GM21528 (cell line): ENCODE measurements around the gene AGAP3.

Experiments used
- ATAC-seq: cut with Tn5 transposase; IDR thresholded peaks from one replicate; pipeline ENCODE4 v1.9.1; 2021; ENCODE audit warnings: mild to moderate bottlenecking, moderate library complexity; ENCODE audit not compliant: unreplicated experiment, low FRiP score

The AGAP3 gene

DNA sequence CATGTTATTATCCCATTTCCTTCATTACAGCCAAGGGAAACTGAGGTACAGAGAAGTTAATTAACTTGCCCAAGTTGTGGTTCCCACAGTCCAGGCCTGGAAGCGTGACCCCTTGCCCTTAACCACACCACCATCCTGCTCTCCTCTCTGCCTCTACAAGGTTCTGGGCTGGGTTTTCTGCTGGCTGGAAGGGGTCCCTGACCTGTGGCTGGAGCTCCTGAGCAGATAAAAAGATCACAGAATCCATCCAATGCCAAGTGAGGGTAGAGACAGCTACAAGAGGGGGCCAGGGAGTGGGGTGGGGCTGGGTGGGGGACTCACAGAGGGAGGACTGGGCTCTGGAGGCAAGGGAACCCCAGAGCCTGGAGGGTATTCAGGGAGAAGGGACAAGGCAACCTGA lies 91.0 kb downstream of the AGAP3 start:
- ATAC-seq: no peak

DNA sequence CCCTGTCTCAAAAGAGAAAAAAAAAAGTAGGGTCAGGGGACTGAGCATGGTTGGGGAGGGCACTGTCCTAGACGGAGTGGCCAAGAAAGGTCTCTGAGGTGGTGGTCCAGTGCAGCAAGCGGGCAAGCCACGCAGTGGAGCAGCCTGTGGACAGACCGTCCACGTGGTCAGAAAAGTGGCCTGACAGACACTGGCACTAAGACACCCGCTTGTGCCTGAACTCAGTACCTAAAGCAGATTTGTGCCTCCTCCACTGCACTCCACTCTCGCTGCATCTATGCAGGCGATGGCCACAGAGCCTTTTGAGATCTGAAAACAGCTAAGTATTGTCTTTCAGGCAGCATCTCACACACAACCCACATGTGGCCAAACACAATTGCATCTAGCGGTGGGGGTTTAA lies 92.0 kb downstream of the AGAP3 start:
- no peak for ATAC-seq

DNA sequence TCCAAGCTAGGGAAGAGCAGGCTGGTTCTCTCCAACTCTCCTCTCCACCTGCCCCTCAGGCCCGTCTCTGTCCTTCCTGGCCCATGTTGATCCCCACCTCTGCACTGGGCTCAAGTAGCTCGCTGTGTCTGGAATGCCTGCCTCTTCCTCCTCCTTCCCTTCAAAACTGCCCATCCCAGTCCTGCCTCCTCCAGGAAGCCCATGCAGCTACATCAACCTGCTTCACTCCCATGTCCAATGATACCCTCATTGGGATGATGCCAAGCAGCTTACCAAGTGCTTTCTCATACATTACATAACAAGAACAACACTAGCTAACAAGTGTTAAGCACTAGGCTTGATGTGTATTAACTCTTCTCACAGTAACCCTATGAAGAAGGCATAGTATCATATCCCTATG lies 92.6 kb downstream of the AGAP3 start:
- no peak for ATAC-seq

DNA sequence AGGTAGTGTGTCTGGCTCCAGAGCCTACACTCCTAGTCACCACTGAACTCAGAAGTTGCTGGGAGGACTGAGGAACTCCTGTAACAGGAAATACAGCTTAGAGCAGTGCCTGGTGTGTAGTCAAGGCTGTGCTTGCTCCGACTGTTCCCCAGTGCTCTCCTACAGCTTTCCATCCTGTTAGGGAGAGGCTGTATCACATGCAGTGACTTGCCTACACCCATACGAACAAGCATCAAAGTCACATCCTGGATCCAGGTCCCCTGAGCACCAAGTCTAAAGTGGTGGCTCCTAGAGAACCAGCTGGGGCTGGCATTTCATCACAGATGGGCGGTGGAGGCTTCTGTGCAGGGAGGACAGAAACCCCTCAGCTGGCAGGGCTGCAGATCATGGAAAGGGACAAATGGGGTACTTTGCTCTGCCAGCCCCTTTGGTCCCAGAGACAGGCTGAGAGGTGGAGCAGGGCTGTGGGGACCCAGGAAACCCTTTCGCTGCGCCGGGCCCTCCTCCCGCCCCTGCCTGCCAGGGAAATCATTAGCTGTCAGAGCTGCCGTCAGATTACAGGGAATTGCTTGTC lies 93.1 kb downstream of the AGAP3 start:
- no peak for ATAC-seq

DNA sequence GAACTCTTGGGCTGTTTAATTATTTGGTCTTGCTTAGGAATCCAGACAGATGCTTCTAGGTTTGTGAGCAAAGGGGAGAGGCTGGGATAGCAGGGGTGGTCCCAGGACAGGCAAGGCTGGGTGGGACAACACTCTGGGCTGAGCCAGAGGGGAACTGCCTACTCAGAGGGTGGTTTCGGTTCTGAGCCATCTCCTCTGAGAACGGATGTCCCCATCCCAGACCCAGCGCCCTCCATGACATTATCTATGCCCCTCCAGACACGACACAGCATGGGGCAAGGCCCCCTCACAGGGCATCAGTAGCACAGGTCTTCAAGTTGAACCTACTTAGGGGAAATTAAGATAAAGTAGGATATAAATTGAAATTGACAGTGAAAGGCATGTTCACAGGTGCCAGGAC lies 93.7 kb downstream of the AGAP3 start:
- no peak for ATAC-seq

DNA sequence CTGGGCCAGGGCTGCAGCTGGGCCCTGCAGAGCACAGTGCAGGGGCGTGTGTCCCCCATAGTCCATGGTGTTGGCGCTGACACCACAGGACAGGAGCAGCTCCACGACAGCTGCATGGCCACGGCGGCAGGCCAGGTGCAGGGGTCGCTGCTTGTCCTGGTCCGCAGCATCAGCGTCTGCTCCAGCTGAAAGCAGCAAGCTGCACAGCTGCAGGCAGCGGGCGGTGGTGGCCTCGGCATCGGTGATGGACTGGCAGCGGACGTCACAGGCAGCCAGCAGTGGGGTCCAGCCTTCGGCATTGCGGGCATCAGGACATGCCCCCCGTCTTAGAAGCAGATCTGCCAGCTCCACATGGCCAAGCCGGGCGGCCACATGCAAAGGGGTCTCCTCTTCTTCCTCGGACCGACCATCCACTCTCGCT lies 94.7 kb downstream of the AGAP3 start:
- no peak for ATAC-seq

DNA sequence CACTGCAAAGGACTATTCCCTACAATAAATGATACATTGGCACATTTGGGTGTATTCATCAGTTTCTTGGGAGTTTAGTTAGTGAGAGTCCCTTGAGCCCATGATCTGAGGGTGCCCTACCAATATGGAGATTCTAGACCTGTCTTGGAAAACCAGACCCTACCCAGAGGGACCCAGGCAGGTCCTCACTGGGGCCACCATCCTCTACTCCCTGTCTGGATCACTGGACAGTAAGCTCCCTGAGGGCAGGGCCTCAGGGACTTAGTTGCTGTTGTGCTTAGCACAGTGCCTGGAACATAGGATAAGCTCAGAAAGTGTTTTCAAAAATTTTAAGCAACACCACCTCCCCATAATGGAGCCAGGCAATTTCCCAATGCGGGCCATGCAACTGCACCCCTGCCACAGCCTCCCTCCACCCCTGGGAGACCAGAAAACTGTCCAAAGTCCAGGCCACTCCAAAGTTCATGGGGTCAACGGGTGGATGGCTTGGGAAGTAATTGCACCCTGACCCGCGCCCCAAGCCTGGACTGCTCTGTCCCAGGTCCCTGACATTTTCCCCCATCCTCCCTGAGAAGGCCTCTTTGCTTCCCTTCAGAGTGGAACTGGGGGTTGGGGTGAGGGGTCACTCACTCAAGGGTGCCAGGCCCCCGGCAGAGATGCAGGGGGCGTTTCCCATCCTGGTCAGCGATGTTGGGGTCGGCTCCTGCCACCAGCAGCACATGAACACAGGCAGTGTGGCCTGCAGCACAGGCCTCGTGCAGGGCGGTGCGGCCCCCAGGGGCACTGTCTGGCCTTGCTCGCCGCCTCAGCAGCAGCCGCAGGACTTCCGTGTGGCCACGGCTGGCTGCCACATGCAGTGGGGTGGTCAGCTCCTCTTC lies 99.7 kb downstream of the AGAP3 start:
- no peak for ATAC-seq

DNA sequence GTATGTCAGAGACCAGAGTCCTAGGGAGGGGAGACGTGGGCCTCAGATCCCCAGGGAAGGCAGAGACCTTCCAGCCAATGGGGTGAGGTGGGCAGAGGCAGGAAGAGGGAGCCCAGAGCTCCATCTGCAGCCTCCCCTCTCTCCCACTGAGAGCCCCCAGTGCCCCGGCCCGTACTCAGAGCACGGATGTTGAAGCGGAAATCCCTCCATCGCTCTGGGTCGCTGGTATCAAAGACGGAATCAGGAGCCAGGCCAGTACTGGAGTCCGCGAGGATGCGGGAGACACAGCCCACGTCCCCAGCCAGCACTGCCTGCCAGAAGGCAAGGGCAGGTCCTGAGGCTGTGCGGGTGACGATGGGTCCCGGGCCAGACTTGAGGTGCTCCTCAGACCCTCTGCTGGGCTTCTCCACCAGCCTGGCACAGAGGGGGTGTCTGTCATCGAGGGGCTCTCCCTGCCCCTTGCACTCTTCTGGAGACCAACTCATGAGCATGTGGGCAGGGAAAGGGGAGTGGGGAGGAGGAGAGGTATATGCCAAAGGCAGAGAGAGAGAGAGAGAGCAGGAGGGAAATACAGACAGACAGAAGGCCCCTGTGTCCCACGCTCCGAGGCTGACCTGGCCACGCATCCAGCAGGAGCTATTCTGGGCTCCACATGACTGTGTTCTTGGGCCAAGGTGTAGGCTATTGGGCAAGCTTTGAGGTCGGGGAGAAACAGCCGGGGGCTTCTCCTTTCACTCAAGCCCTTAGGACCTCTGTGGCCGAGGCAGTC lies 100.5 kb downstream of the AGAP3 start, which contains the start of gene ASB10:
TSS of gene ASB10 (minus strand) at position 611 of the 769 bp plus-strand sequence. CDS start at position 491, 120 bp downstream.
- ATAC-seq: no peak

DNA sequence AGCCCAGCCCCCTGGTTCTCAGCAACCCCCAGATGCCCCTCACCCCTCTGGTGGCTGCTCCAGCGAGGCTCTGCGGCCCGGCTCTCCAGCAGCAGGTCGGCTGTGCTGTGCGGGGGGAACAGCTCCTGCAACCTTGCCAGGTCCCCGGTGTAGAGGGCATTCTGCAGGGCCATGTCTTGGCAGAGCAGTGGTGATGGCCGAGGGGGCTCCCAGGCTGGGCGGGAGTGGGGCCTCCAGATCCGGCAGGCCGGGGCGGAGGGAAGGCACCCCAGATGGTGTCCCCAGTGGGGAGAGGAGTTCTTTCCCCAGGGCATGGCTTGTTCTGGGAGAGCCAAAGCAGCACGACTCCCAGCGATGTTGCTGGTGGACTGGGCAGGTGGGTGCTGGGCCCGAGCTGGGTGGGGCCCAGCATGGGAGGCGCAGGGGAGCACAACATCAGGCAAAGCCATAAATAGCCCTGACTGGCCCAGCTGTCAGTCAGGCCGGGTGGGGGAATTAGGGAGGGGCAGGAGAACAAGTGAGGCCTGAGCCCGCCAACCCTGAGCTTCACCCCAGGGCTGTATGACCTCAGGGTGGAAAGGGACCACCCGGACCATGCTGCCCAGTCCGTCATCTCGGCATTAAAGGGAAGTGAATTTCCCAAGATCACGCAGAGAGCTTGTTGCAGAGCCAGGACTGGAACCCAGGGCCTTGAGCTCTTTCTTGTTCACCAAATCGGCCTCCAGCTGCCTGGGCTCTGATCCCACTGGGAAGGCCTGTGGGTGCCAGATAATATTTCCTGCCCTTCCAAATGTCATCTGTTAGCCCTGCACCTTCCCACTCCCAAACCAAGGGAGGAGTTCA lies 101.4 kb downstream of the AGAP3 start:
- ATAC-seq: no peak

DNA sequence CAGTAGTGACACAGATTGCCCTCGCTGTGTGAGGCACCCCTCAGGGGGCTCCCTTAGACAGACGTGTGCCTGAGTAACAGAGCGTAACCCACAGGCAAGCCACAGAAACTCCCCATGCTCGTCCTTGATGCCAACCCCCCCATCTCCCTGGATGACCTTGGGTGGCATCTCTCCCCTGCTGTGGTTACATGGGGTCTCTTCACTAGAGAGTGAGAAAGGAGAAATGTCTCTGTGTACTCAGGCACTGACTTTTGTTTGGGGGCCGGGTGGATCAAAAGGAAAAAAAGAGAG lies 101.9 kb downstream of the AGAP3 start:
- no peak for ATAC-seq

DNA sequence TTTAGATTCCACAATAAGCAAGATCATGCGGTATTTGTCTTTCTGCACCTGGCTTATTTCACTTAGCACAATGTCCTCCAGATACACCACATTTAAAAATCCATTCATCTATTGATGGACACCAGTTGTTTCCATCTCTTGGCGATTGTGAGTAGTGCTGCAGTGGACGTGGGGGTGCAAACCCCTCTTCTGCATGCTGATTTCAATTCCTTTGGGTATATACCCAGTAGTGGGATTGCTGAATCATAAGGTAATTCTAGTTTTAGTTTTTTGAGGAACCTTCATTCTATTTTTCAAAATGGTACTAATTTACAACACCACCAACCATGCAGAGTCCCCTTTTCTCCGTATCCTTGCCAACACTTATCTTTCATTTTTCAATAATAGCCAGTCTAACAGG lies 102.8 kb downstream of the AGAP3 start:
- no peak for ATAC-seq

DNA sequence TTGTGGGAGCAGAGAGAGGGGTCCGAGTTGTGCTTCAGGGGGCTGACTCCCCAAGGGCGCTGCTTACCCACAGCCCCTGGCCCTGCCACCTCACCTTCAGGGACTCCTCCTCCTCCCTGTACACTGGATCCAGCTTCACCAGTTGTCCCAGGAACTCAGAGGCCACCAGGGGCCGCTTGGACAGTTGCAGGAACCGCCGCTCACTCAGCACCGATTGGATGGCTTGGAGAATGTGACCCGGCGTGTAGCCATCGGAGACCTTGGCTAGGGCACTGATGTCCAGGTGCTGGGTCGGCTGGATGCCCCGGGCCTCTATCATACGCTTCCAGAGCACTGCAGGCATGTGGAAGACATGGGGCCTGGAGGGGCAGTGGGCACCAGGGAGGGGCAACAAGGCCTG lies 105.3 kb downstream of the AGAP3 start:
- no peak for ATAC-seq

DNA sequence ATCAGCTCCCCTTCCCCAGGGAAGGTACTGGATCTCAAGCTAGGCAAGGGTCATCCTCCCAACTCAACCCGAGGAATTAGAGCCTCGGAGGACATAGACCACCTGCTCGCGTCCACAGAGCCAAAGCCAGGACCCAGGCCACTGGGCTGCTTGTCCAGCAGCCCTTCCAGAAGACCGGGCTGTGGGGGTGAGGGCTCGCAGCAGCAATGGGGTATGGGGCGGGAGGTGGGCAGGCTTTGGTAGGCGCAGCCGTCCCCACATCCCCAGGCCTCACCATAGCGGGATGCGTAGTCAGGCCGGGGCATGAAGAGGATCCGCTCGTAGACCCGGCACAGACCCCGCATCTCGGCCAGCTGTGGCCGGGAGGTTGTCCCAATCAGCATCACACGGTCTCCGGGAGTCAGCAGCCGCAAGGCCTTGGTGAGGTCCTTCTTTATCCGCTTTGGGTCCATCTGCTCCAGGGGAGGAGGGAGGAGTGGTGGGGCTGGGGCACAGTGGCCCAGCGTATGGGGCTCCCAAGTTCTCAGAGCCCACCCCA lies 105.8 kb downstream of the AGAP3 start:
- no peak for ATAC-seq

DNA sequence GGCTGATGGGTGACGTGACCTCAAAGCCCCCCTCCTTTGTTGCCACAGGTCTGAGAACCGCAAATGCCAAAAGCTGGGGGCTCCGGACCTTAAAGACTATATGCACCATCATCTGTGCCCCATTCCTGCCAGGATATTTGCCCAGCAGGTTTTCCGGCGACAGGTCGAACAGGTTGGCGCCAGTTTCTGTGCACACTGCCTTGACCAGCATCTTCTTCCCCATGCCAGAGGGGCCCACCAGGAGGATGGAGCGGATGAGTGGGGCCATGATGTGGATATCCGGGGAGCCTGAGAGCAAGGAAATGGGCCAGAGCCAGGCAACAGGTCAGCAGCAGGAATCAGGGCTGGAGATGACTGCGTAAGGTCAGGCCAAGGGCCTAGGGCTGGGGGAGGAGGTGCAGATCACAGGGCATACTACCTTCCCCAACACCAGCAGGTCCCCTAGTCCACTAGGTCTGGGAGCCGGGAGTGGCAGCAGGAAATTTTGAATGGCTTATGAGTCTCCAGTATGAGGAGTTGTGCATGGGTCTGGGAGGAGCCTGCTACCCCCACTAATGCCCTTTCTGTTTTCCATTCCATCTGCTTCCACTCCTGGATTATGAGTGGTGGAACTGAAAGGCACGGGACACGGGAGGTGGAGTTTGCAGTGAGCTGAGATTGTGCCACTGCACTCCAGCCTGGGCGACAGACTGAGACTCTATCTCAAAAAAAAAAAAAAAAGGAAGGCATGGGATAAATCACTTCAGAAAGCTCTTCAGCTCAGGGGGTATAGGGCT lies 107.1 kb downstream of the AGAP3 start:
- no peak for ATAC-seq
